GM12873 (cell line): ENCODE data around the gene UPK3B.
"Not testable (repeated sequence)": the region's sequence is repeated elsewhere in the genome, so short reads cannot be mapped to it uniquely, and the experiment has no call there.

ENCODE experiments used
- TF ChIP-seq, protein P1 (sequence below): IDR thresholded peaks from 2 replicates; pipeline ENCODE4 v1.5.1; 2012; ENCODE audit warnings: low read depth, mild to moderate bottlenecking, moderate library complexity, low read length, control low read depth; ENCODE audit not compliant: insufficient read depth; ENCODE audit errors: missing control alignments

UPK3B gene

GRCh38 chr7:76509931-76510877 is at the start of gene UPK3B:
Gene UPK3B, plus strand, starts transcription at chr7:76510552. Its CDS starts 101 bp downstream, at chr7:76510653.
- TF ChIP-seq, protein P1, sequence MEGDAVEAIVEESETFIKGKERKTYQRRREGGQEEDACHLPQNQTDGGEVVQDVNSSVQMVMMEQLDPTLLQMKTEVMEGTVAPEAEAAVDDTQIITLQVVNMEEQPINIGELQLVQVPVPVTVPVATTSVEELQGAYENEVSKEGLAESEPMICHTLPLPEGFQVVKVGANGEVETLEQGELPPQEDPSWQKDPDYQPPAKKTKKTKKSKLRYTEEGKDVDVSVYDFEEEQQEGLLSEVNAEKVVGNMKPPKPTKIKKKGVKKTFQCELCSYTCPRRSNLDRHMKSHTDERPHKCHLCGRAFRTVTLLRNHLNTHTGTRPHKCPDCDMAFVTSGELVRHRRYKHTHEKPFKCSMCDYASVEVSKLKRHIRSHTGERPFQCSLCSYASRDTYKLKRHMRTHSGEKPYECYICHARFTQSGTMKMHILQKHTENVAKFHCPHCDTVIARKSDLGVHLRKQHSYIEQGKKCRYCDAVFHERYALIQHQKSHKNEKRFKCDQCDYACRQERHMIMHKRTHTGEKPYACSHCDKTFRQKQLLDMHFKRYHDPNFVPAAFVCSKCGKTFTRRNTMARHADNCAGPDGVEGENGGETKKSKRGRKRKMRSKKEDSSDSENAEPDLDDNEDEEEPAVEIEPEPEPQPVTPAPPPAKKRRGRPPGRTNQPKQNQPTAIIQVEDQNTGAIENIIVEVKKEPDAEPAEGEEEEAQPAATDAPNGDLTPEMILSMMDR = no peak

GRCh38 chr7:76461464-76462101 is 48.8 kb upstream of the UPK3B start, which contains the start of gene DTX2:
Gene DTX2, plus strand, starts transcription at chr7:76461709. Its CDS starts 18,801 bp downstream, at chr7:76480510.
- TF ChIP-seq, protein P1 = not testable (repeated sequence)

- TF ChIP-seq, protein P1 = no peak
Measured at GRCh38 chr7:76505168-76506080, 4.9 kb upstream of the UPK3B start.

DNA sequence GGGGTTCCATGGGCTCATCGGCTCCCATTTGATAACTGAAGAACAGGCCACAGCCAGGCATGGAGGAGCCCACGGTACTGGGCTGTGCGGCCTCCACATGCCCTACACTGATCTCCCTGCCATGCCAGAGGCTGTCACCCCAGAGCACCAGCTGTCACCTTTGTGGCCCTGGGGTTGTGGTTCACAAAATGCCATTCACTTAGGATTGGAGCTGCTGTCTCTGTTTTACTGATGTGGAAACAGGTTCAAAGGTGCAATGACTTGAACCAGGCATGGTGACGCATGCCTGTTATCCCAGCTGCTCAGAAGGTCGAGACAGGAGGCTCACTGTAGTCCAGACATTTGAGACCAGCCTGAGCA is 4.3 kb upstream of the UPK3B start:
- TF ChIP-seq, protein P1 = no peak

DNA sequence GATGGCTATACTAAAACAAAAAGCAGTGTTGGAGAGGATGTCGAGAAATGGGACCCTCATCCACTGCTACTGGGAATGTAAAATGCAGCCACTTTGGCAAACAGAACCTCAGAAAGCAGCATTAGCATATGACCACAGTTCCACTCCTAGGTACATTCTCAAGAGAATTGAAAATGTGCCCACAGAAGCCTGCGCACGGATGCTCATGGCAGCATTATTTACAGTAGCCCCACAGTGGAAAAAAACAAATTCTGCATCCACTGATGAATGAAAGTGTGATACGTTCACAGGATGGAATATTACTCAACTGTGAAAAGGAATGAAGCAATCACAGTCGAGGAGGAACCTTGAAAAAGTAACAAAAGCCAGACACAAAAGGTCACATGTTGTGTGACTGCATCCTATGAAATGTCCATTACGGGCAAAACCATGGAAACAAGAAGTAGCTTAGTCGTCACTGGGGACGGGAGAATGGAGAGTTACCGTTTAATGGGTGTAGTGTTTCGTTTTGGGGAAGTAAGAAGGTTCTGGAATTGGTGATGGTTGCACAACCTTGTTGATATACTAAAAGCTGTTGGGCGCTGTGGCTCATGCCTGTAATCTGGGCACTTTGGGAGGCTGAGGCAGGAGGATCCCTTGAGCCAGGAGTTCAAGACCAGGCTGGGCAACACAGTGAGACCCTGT is 2.5 kb upstream of the UPK3B start:
- TF ChIP-seq, protein P1 = no peak

DNA sequence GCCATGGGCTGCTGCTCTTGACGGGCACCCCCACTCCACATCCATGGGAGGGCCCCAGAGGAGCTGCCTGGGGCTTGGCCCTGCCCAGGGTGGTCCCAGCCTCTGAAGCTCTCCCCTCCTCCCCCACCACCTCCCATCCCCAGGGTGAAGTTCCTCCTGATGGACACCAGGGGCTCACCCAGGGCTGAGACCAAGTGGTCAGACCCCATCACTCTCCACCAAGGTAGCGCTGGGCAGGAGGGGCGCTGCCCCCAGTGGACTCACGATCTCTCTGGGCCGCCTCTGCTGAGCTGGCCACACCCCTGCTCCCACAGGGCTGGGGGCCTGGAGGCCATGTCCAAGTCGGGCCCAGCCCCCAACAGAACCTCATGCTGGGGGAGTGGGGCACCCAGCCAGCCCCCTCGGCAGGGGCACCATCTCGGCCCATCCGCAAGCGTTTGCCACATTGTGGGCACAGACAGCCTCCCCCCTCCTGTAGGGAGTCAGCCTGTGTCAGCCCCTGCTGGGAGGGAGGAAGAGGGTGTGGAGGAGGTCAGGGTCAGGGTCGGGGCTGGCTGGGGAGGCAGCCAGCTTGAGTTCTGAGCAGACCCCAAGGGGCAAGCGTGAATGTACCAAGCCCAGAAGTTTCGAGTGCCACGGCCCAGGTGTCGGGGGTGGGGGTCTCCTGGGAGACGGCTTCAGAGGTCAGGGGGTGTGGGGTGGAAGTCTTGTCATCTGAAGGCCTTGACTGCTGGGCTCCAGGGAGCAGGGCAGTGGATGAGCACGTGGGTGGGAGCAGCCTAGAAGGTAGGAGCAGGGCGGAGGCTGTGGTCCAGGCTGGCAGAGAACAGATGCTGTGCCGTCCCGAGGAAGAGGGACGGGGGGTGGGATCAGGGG is 2.8 kb downstream of the UPK3B start:
- TF ChIP-seq, protein P1 = peak; percentile 40
